GM19099 (cell line): ENCODE data around the gene FNDC1.

ENCODE experiments used
- POLR2A ChIP-seq: IDR thresholded peaks from 3 replicates; pipeline ENCODE4 v1.6.1; 2011; ENCODE audit warnings: low read depth; ENCODE audit not compliant: insufficient read length; ENCODE audit errors: extremely low read depth

FNDC1 gene

GRCh38 chr6:159259441-159260125, 90.4 kb downstream of the FNDC1 start:
- TF ChIP-seq POLR2A: no peak

GRCh38 chr6:159260208-159260607, 91.0 kb downstream of the FNDC1 start:
- no peak for TF ChIP-seq POLR2A

- TF ChIP-seq POLR2A: no peak
Observed at GRCh38 chr6:159261995-159262394, 92.8 kb downstream of the FNDC1 start.

- no peak for TF ChIP-seq POLR2A
Observed at GRCh38 chr6:159262586-159262985, 93.4 kb downstream of the FNDC1 start.

- TF ChIP-seq POLR2A: no peak
Observed at GRCh38 chr6:159267165-159267564, 98.0 kb downstream of the FNDC1 start.

- TF ChIP-seq POLR2A: no peak
Observed at GRCh38 chr6:159268511-159268910, 99.3 kb downstream of the FNDC1 start.

- TF ChIP-seq POLR2A: no peak
Observed at GRCh38 chr6:159271257-159271656, 102.1 kb downstream of the FNDC1 start.

GRCh38 chr6:159278626-159279025, 109.4 kb downstream of the FNDC1 start:
- no peak for TF ChIP-seq POLR2A

- TF ChIP-seq POLR2A: no peak
Observed at GRCh38 chr6:159279790-159280277, 110.6 kb downstream of the FNDC1 start.

GRCh38 chr6:159282421-159282820, 113.2 kb downstream of the FNDC1 start:
- no peak for TF ChIP-seq POLR2A

GRCh38 chr6:159298840-159299239, 129.6 kb downstream of the FNDC1 start:
- no peak for TF ChIP-seq POLR2A

- TF ChIP-seq POLR2A: no peak
Observed at GRCh38 chr6:159299566-159299965, 130.4 kb downstream of the FNDC1 start.

GRCh38 chr6:159301277-159301676, 132.1 kb downstream of the FNDC1 start:
- no peak for TF ChIP-seq POLR2A

- TF ChIP-seq POLR2A: no peak
Observed at GRCh38 chr6:159301810-159302593, 132.8 kb downstream of the FNDC1 start.

GRCh38 chr6:159302594-159302992, 133.4 kb downstream of the FNDC1 start:
- TF ChIP-seq POLR2A: no peak

- no peak for TF ChIP-seq POLR2A
Observed at GRCh38 chr6:159303159-159303558, 134.0 kb downstream of the FNDC1 start.
